Measurements from ENCODE around the gene ELL2. TPM values are rescaled to one million over a fixed set of nuclear protein-coding genes. Genes with fewer than 3 reads are reported as not detected.
"Not testable (repeated sequence)": the region's sequence is repeated elsewhere in the genome, so short reads cannot be mapped to it uniquely, and the experiment has no call there.

Gene ELL2
- polyA plus RNA-seq, 3 donors = 10.6 to 13.2 (median 11.2) TPM

DNA sequence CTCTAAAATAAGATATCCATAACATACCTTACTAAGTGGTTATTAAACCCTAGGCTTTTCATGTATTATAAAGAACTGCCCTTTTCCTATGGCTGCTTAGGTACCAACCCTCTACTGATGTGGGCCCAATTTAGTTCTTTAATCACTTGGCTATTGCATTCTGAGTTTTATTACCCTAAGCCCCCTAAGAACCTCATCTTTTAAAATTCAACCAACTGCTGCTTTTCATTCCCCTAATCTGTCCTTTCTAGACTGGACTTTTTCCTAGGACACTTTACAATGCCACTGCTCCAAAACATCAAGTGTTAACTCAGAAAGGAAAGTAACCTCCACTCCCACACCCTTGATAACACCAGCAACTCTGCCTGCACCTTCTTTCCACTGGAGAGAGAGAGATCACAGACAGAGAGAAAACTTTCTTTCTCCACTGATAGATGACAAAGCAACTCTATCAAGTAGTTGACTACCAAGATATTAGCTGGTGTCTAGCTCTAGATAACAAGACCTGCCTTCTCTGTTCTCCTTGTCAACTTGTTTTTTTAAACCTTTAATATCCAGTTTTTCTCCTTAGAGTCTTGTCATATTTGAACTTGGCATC lies 27.3 kb downstream of the ELL2 start:
- DNase-seq (ENCODE audit: low read depth in 3 of 3, low spot score in 2 of 3) = no peak

DNA sequence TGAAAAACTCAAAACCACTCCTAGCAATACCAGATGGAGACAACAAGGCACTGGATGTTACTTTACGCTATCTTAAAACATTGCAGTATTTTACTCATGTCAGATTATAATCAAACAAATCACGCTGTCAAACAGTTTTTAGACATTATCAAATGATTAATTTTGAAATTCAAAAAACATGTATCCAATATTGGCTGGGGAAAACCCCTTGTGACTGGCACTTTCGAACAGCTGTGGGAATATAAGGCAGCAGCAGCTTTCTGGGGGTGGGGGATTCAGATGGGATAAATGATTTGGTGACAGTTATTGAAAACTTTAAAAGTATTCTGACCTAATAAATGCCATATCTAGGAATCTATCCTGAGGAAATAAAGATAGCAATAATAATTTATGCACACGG lies 28.7 kb downstream of the ELL2 start:
- DNase-seq (ENCODE audit: low read depth in 3 of 3, low spot score in 2 of 3) = no peak

DNA sequence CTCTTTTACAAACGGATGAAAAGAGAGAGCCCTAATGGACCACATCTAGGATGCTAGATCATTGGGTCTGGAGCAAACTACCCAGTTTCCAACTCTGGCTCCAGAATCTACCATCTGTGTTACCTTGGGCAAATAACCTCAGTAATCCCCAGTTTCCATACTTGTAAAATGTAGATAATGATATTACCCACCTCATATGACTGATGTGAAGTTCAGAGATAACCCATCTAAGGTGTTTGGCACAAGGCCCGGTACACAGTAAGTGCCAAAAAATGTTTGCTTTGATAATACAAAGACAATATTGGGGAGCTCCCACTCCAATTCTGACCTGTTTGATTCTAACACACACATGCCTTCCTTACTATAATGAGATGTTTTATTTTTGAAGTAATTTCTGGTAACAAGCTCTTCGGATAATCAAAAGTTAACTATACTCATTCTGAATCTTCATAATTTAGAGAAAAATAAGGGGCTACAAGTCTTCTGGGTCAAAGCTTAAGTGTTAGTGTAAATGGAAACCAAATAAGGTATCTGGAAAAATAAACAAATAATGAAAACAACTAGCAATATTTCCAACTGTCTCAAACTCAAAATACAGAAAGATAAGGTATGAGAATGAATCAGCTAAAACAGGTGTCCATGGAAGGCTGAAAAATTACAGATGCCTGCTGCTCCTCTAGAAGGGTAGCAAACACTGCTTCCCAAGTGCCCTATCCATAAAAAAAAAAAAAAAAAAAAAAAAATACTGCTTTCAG lies 30.4 kb downstream of the ELL2 start:
- DNase-seq (ENCODE audit: low read depth in 3 of 3, low spot score in 2 of 3) = no peak

DNA sequence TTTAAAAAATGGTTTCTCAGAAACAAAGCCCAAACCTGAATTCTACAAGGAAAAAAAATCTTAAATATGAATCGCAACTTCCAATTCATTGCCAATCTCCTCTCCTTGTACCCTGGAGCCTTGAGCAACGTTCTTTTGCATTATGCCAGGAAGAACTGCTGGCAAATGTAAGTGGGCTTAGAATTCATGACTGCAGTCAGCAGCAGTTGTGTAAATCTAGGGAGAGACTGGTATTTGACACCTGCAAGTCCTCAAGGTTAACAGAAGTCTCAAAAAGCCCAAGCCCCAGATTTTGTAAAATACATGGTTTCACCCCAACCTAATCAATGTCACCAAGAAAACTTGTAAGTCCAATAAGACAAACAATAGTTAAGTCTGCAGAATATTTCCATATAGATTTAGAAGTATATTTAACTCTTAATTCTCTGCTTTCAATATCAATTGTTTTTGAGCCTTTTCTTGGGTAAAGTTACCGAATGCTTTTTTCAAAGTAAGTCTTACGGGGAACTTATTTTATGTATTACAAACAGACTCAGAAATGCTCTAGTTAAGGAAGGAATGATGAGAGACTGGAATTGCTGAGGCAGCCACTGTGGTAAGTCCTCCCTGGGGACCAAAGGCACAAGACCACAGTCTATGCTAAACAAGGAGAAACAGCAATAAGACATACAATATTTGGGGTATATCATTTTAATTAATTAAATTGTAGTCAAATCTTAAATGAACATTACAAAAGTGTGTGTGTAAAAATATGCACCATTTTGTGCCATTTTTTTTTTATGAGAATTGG lies 31.3 kb downstream of the ELL2 start:
- no peak for DNase-seq (ENCODE audit: low read depth in 3 of 3, low spot score in 2 of 3)

DNA sequence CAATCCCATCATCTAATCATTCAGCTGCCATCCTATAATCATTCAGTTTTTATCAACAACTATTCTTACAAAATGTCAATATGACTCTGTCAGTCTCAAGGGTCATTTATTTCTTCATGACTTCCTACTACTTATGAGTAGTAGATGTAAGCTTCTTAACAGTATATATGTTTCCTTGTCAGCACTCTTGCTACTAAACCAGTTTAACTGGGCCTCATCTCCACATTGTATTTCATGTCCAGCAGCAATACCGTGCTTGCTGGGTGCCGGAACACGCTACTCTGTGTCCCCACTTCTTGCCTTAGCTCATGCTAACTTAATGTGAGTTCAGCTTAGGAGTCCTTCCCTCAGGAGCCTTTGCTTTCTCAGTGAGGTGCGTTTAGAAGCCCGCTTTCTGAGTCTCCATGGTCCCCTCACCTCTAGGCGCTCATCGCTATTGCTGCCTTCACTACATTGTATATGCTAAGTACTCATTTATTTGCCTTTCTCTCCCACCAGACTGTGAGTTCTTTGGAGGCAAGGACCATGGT lies 32.9 kb downstream of the ELL2 start:
- no peak for DNase-seq (ENCODE audit: low read depth in 3 of 3, low spot score in 2 of 3)

DNA sequence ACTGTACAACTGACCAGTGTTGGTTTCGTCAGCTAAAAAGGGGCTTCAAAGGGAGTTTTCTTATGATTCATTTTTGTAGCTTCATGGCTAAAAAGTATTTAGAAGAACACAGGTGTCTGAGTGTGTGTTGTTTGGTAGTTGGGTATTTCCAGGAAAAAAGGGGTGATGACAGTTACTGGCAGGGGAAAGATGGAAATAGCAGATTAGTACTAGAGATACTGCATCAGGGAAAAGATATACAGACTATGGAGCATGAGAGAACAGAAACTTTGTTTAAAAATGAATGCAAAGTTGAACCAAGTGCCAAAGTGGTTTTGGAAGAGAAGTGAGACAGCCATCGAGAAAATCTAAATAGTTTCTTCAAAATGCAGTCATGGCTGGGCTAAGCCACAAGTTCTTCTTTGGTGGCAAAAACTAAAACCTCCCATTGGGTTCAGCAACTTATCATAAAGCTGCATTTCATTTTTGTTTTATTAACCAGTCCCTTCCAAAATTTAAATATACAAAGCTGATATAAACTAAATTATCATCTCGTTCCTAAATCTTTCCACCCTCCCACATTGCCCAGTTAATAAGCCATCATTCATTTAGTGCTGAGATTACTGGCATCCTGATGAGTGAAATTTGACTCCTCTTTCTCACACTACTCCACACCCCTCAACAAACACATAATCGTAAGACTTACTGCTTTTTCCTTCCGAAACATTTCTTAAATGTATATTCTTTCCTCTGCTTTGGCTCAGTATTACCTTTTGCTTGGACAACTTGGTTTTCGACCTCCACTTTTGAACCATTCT lies 33.5 kb downstream of the ELL2 start:
- no peak for DNase-seq (ENCODE audit: low read depth in 3 of 3, low spot score in 2 of 3)

DNA sequence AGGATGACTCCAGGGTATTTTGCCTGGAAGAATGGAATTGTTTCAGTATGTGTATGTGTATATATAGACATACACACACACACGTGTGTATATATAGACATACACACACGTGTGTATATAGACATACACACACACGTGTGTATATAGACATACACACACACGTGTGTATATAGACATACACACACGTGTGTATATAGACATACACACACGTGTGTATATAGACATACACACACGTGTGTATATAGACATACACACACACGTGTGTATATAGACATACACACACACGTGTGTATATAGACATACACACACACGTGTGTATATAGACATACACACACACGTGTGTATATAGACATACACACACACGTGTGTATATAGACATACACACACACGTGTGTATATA lies 34.4 kb downstream of the ELL2 start:
- not testable (repeated sequence) for DNase-seq (ENCODE audit: low read depth in 3 of 3, low spot score in 2 of 3)

DNA sequence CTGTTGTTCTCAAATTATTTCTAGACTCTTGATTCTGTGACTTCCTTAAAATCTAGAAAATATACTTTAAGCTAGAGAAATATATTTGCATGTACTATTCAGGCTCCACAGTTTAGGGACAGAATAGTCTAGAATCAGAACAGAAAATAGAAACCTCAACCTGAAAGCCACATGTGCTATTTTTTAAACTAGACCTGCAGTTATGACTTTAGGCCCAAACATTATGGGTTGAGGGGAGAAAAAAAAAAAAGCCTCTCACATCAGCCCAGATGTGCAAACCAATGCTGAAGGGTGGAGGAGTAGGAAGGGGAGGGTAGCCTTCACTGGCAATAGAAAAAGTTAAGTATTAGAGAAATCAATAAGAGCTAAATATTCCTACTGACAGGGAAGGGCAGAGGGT lies 35.7 kb downstream of the ELL2 start:
- no peak for DNase-seq (ENCODE audit: low read depth in 3 of 3, low spot score in 2 of 3)

DNA sequence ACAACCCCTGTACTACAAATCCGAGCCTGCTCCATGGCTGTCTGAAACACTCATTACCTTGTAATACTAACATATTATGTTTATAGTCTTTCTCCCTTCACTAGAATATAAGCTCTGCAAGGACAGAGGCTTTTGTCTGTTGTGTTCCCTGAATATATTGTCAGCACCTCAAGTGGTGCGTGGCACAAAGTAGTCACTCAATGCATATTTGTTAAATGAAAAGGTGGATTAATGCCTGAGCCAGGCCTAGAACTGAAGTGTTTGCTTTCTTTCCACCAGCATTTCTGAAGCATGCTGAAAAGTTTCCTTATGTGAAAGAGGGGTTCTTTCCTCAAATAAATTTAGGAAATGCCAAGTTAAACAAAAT lies 36.3 kb downstream of the ELL2 start:
- DNase-seq (ENCODE audit: low read depth in 3 of 3, low spot score in 2 of 3) = no peak

DNA sequence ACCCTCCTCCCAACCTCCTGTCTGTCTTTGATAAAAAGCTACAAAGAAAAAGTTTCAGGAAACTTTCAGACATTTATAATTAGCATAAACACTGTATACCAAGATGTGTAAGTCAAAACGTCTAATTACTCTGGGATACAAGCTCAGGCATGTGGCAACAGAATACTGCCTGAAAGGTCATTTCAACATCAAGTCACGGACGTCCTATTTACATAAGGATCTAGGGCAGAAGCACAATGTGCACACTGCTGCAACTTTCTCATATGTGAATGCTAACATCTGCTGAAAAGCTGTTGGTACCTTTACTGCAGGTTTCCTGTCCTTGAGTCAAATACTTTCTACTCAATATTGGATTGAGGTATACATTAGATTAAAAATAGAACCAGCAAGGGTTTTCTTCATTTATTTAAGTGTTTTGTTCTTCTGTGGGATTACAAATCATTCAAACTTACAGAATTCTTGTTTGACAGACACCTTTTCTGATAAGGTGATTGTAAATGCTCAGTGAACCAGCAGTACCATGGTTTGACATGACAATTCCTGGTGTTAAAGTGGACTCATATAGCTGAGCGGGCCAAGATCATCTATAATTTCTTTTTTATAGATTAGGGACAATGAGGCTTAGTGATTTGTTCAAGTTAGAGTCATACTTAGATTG lies 36.8 kb downstream of the ELL2 start:
- DNase-seq (ENCODE audit: low read depth in 3 of 3, low spot score in 2 of 3) = no peak

DNA sequence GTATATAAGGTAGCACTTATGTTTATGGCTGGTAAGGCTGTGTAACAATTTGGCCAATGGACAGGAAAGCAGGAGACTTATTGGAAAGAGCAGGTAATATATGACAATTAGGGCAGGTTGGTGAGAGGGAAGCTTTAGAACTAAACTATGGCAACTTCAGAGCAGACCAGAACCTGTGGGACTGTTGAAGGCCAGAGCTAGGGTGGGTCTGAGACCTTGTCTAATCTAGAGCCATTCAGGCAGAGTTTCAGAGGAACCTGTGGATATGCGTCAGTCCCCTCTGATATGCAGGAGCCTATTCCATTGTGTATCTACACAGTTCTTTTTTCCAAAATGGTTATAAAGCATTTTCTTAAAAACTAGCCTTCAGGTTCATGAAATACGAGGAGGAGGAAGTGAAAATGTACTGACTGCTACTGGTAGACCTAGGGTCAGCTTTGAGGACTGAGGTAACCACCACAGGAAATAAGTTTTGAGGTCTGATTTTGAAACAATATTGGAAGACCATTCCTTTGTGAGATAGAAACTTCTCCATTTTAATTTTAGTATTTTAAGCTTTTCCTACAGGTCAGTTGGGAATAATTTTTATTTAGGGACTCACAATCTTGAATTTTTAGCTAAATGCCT lies 37.6 kb downstream of the ELL2 start:
- DNase-seq (ENCODE audit: low read depth in 3 of 3, low spot score in 2 of 3) = no peak

DNA sequence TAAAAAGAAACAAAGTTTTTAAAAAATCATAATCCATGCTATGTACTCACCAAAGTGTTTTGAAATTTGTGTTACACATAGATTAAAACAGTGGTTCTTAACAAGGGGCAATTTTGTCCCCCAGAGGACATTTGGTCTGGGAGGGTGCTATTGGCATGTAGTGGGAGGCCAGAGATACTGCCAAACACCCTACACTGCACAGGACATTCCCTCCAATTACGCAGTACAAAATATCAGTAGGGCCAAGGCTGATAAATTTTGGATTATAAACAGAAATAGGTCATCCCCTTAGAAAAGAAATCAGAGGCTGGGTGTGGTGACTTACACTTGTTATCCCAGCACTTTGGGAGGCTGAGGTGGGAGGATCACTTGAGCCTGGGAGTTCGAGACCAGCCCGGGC lies 38.9 kb downstream of the ELL2 start:
- no peak for DNase-seq (ENCODE audit: low read depth in 3 of 3, low spot score in 2 of 3)

DNA sequence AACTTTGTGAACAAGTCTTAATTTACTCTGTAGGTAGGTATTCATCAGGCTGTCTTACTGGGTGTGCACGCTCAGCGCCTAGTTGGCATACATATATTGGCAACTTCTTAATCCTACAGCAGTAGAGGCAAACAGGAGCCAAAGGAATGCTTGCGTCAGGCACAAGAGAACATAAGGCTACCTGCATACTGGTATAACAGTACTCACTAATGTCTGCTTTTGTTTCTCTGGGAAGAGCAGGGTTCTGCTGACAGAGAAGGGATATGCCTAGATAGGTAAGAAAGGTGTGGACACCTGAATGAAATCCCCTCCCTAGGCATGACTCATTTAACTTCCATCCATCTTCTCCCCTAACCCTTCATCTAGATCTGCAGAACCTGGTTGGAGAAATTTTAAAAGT lies 40.1 kb downstream of the ELL2 start:
- DNase-seq (ENCODE audit: low read depth in 3 of 3, low spot score in 2 of 3) = no peak

DNA sequence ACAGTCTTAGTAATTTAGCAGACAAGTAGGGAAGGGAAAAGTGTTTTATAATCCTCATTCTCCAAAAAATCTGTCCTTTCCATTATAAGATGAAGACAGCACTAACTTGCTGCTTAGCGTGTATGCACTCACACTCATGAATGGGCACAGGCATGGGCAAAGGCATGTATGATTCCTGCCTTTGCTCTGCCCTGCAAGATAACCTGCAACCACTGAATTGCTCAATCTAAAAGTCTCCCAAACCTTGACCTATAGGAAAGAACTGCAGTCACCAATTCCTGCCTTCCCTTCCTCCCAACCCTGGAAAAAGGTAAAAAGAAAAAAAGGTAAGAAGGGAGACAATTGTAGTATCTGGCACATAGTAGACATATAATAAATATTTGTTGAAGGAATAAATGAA lies 40.8 kb downstream of the ELL2 start:
- DNase-seq (ENCODE audit: low read depth in 3 of 3, low spot score in 2 of 3) = no peak

DNA sequence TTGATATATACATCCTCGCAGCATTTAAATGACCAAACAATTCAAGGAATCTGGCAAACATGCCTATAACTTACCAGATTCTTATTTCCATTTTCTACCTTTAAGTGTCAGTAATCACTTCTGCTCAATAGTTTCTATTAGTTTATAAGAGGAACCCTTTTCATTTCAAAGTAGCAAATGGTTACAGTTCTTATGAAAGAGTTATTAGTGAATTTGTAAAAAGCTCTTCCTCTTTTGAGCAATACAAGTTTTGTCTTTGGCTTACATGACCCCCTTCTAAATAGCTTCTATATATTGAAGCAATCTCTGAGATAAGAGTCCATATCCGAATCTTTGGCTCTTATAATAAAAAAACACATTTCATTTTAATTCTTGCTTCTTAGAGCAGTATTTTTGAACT lies 42.0 kb downstream of the ELL2 start:
- no peak for DNase-seq (ENCODE audit: low read depth in 3 of 3, low spot score in 2 of 3)

DNA sequence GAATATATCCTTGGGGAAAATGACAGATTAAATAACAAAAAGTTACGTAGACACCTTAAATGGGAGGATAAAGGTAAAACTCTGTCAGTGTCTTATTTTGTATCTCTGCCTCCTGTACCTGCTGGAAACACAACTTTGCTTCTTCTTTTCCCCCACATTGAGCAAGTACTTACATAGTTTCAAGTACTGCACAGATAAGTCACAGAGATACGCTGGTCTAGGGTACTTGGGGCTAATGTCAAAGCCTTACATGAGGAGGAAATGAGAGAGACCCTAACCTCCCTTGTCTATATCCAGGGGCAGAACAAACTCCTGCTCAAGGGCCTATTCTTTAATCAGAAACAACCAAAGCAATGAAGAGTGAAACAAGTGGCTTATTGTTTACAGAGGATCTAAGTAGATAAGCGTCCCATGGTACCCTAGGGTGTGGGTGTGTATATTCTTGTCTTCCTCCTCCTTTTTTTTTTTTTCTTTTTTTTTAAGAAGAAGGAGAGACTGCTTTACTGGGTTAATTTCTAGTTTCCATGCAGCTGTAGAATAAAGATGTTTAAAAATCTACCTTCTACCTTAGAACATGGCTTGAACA lies 43.1 kb downstream of the ELL2 start:
- DNase-seq (ENCODE audit: low read depth in 3 of 3, low spot score in 2 of 3) = no peak

DNA sequence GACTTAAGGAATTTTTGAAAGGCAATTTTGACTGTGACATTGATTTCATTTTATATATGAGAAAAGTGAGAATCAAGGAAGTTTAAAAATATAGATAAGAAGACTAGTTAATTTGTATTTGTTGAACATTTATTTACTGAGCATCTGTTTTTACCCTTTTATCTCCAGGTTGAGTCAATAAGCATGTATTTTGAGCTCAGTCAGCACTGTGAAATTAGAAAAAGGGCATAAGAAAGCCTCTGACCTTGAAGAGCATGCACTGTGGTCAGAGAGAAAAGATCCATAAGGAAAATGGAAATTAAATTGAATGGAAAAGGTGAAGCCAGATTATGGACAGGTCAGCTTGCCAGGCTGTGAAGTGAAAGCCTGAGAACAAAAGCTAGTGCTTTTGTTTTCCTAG lies 44.4 kb downstream of the ELL2 start:
- no peak for DNase-seq (ENCODE audit: low read depth in 3 of 3, low spot score in 2 of 3)

DNA sequence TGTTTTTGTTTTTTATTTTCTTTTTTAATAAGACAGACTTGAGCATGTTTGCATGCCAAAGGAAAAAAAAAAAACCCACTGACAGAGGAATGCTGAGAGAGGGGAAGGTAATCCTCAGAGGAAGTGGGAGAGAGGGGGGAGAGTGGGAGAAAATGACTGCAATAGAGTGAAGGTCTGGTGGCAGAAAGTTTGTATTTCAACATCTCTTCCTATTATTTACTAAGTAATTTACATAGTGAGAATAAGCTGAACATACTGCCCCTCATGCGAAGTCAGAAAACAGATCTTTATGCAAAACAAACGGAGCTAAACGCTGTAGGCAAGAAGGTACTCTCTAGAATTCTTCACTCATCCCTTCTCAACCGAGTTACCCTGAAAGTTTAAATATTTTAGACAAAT lies 45.0 kb downstream of the ELL2 start:
- no peak for DNase-seq (ENCODE audit: low read depth in 3 of 3, low spot score in 2 of 3)

DNA sequence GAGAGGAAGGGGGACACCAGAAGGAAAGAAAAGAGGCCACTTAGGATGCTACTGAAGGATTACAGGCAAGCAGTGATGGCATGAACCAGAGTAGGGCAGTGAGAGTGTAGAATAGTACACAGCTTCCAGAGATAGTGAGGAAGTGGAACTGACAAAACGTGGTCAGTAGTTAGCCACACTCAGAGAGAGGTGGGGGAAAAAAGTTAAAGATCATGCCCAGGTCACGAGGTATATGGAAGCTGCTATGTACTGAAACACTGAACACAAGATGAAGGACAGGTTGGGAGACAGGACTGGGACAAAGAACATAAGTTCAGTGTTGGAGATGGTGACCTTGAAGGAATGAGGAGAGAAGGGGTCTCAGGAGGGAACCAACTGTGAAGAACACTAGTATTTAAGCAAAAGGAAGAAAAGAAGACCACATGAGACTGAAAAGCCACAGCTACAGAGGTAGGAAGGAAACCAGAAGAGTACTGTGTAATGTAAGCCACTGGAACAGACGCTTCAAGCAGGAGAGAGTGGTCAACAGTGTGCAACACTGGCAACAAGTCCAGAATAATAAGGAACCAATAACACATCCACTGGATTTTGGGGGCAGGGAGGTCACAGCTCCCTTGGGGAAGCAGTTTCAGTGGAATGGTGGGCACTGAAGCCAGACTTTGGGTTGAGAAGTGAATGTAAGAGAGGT lies 45.5 kb downstream of the ELL2 start:
- DNase-seq (ENCODE audit: low read depth in 3 of 3, low spot score in 2 of 3) = no peak

Data from right renal cortex interstitium (tissue), 3 donors.